CD4-positive, CD25-positive, alpha-beta regulatory T cell (primary cell): ENCODE data around the gene GINS2. TPM values are rescaled to one million over a fixed set of nuclear protein-coding genes. Genes with fewer than 3 reads are reported as not detected.
A peak's percentile ranks its signal among the peaks of the same experiment; 100 is the strongest.

Source experiments
- ATAC-seq, 2 donors: fragments of 150-1000 bp; cut with Tn5 transposase; one replicate each; pipeline ENCODE4 v1.10.0; 2021; ENCODE audit warnings: low read depth in 2 of 2, moderate number of reproducible peaks in 2 of 2, moderate library complexity in 1 of 2
- DNase-seq, 3 donors: peaks; one replicate each; pipeline versions ENCODE4 v3.0.0 to v3.0.0-alpha.2; 2012 to 2022; ENCODE audit warnings: mixed read lengths in 1 of 3
- H3K27ac ChIP-seq: one replicate; pipeline ENCODE4 v1.7.0; 2013; ENCODE audit warnings: mild to moderate bottlenecking, low read length; ENCODE audit not compliant: insufficient read depth, poor library complexity, severe bottlenecking
- H3K27me3 ChIP-seq: one replicate; pipeline ENCODE4 v1.7.0; 2013; ENCODE audit warnings: low read length; ENCODE audit not compliant: control insufficient read depth, insufficient read depth
- H3K36me3 ChIP-seq: one replicate; pipeline ENCODE4 v1.7.0; 2013; ENCODE audit warnings: mild to moderate bottlenecking, low read length, moderate library complexity; ENCODE audit not compliant: control insufficient read depth, insufficient read depth
- H3K4me1 ChIP-seq: 2 replicates; pipeline ENCODE4 v1.7.0; 2013; ENCODE audit warnings: mild to moderate bottlenecking, low read length; ENCODE audit not compliant: insufficient read depth, control insufficient read depth, poor library complexity, severe bottlenecking
- H3K4me3 ChIP-seq: one replicate; pipeline ENCODE4 v1.7.0; 2013; ENCODE audit warnings: low read depth, mild to moderate bottlenecking, low read length, moderate library complexity
- H3K9me3 ChIP-seq, 2 experiments: 1 replicate in 1 of 2; 2 replicates in 1 of 2; pipeline ENCODE4 v1.7.0; 2013; ENCODE audit warnings: low read length in 2 of 2, mild to moderate bottlenecking in 1 of 2, moderate library complexity in 1 of 2; ENCODE audit not compliant: control insufficient read depth in 2 of 2
- H3K27ac Mint-ChIP-seq, 3 donors: one replicate each; pipeline ENCODE4 v1.8.0; 2020 to 2022; ENCODE audit warnings: mild to moderate bottlenecking in 3 of 3, mixed read lengths in 3 of 3, moderate library complexity in 2 of 3
- H3K27me3 Mint-ChIP-seq: one replicate; pipeline ENCODE4 v1.8.0; 2022; ENCODE audit warnings: mild to moderate bottlenecking, mixed read lengths
- H3K36me3 Mint-ChIP-seq: one replicate; pipeline ENCODE4 v1.8.0; 2020; ENCODE audit warnings: mixed read lengths
- H3K4me1 Mint-ChIP-seq, 4 donors: one replicate each; pipeline ENCODE4 v1.8.0; 2020 to 2022; ENCODE audit warnings: mixed read lengths in 4 of 4, mild to moderate bottlenecking in 1 of 4
- H3K4me3 Mint-ChIP-seq, 4 donors: one replicate each; pipeline ENCODE4 v1.8.0; 2020 to 2022; ENCODE audit warnings: mild to moderate bottlenecking in 4 of 4, mixed read lengths in 4 of 4, moderate library complexity in 3 of 4
- H3K9me3 Mint-ChIP-seq, 7 donors: one replicate each; pipeline ENCODE4 v1.8.0; 2020 to 2022; ENCODE audit warnings: mixed read lengths in 7 of 7, mild to moderate bottlenecking in 3 of 7, moderate library complexity in 2 of 7
- polyA plus RNA-seq, 4 donors: library from polyadenylated mRNA; unstranded; fragments of 300-500 nt; fragmentation: Illumina TruSeq; gene quantifications; one replicate each; pipeline ENCODE4 v1.2.3, GENCODE V29; 2021
- total RNA-seq: library from RNA; stranded (reverse); gene quantifications from one replicate; pipeline ENCODE4 v1.2.3, GENCODE V29; 2022

The GINS2 gene
- total and polyA plus RNA-seq, 5 donors from 2014 or later = 2.9 to 5.1 (median 3.9) TPM

GRCh38 chr16:85696781-85697180 lies 8.0 kb upstream of the GINS2 start:
- Histone ChIP-seq H3K9me3 (no peaks in the 10 kb centered on the region), H3K36me3 (no peaks in the 10 kb centered on the region), H3K27ac (no peak overlapping the region), H3K27me3 (no peaks in the 10 kb centered on the region), H3K4me3 (no peak overlapping the region), H3K4me1 (no peaks in the 10 kb centered on the region)
- Mint-ChIP-seq H3K36me3 (no peaks in the 10 kb centered on the region), H3K27ac (no peak overlapping the region), H3K4me3 (no peak overlapping the region), H3K27me3 (peaks cover 21% of the 10 kb centered on the region), H3K9me3 (peaks cover 0 to 1% (median 0%) of the 10 kb centered on the region in 7 donors), H3K4me1 (no peaks in the 10 kb centered on the region)
- ATAC-seq (no peak), DNase-seq (no peak)

GRCh38 chr16:85695196-85696128 lies 6.7 kb upstream of the GINS2 start:
- Histone ChIP-seq H3K27ac (no peak overlapping the region), H3K4me1 (no peaks in the 10 kb centered on the region), H3K9me3 (no peaks in the 10 kb centered on the region), H3K36me3 (no peaks in the 10 kb centered on the region), H3K27me3 (peaks cover 5% of the 10 kb centered on the region), H3K4me3 (no peak overlapping the region)
- Mint-ChIP-seq H3K27ac (no peak overlapping the region), H3K36me3 (no peaks in the 10 kb centered on the region), H3K27me3 (peaks cover 29% of the 10 kb centered on the region), H3K4me3 (no peak overlapping the region), H3K4me1 (no peaks in the 10 kb centered on the region), H3K9me3 (no peaks in the 10 kb centered on the region)
- ATAC-seq (no peak), DNase-seq (no peak)

- H3K4me1 Mint-ChIP-seq = peaks cover 0 to 17% (median 7%) of the 10 kb centered on the region in 4 donors
- peaks cover 19% of the 10 kb centered on the region for H3K4me1 ChIP-seq
- no peaks in the 10 kb centered on the region for H3K36me3 Mint-ChIP-seq
- H3K4me3 Mint-ChIP-seq = peak overlapping the region in 1 of 4 donors; percentile 83
- no peaks in the 10 kb centered on the region for H3K9me3 ChIP-seq
- H3K27ac ChIP-seq = no peak overlapping the region
- H3K4me3 ChIP-seq = no peak overlapping the region
- ATAC-seq = no peak
- peak overlapping the region in 1 of 3 donors; percentile 38 for H3K27ac Mint-ChIP-seq
- H3K27me3 Mint-ChIP-seq = peaks cover 32% of the 10 kb centered on the region
- no peak for DNase-seq
- no peaks in the 10 kb centered on the region for H3K36me3 ChIP-seq
- peaks cover 5% of the 10 kb centered on the region for H3K27me3 ChIP-seq
- H3K9me3 Mint-ChIP-seq = no peaks in the 10 kb centered on the region
These were observed 1.8 kb upstream of the GINS2 start for GRCh38 chr16:85690469-85691064.

GRCh38 chr16:85689950-85690320 lies 1.2 kb upstream of the GINS2 start:
- DNase-seq = no peak
- H3K9me3 ChIP-seq = no peaks in the 10 kb centered on the region
- Mint-ChIP-seq H3K4me3 (peak overlapping the region in 3 of 4 donors; percentile 33 to 59 (median 43)), H3K36me3 (no peaks in the 10 kb centered on the region), H3K27ac (no peak overlapping the region), H3K27me3 (peaks cover 30% of the 10 kb centered on the region), H3K4me1 (peaks cover 0 to 17% (median 7%) of the 10 kb centered on the region in 4 donors), H3K9me3 (no peaks in the 10 kb centered on the region)
- H3K4me1 ChIP-seq = peaks cover 19% of the 10 kb centered on the region
- ATAC-seq = no peak
- no peak overlapping the region for H3K4me3 ChIP-seq
- H3K27ac ChIP-seq = no peak overlapping the region
- H3K27me3 ChIP-seq = peaks cover 5% of the 10 kb centered on the region
- H3K36me3 ChIP-seq = no peaks in the 10 kb centered on the region

- DNase-seq (no peak), ATAC-seq (no peak)
- Histone ChIP-seq H3K27ac (no peak overlapping the region), H3K9me3 (no peaks in the 10 kb centered on the region), H3K36me3 (no peaks in the 10 kb centered on the region), H3K27me3 (peaks cover 5% of the 10 kb centered on the region), H3K4me1 (peaks cover 19% of the 10 kb centered on the region), H3K4me3 (peak overlapping the region; percentile 41)
- Mint-ChIP-seq H3K4me3 (peak overlapping the region in 2 of 4 donors; percentile 72), H3K9me3 (no peaks in the 10 kb centered on the region), H3K27ac (no peak overlapping the region), H3K4me1 (peaks cover 0 to 17% (median 7%) of the 10 kb centered on the region in 4 donors), H3K27me3 (peaks cover 25% of the 10 kb centered on the region), H3K36me3 (peaks cover 2% of the 10 kb centered on the region)
These were observed 663 bp upstream of the GINS2 start for GRCh38 chr16:85689285-85689949.

- no peak for ATAC-seq
- no peak for DNase-seq
- H3K4me3 Mint-ChIP-seq = peak overlapping the region; percentile 78 to 87 (median 83)
These were observed 893 bp downstream of the GINS2 start for GRCh38 chr16:85687651-85688471.

More at GRCh38 chr16:85687651-85688471, 893 bp downstream of the GINS2 start:
- Histone ChIP-seq H3K27ac (no peak overlapping the region), H3K36me3 (no peaks in the 10 kb centered on the region), H3K27me3 (peaks cover 5% of the 10 kb centered on the region), H3K4me1 (peaks cover 19% of the 10 kb centered on the region), H3K4me3 (no peak overlapping the region), H3K9me3 (no peaks in the 10 kb centered on the region)
- Mint-ChIP-seq H3K9me3 (no peaks in the 10 kb centered on the region), H3K36me3 (peaks cover 4% of the 10 kb centered on the region), H3K27me3 (peaks cover 20% of the 10 kb centered on the region), H3K4me1 (peaks cover 0 to 21% (median 10%) of the 10 kb centered on the region in 4 donors), H3K27ac (peak overlapping the region in 2 of 3 donors; percentile 20 to 41)
